HepG2 (cell line): ENCODE results near the gene DQX1. TPM values are rescaled to one million over a fixed set of nuclear protein-coding genes. Genes with fewer than 3 reads are reported as not detected.
A peak's percentile ranks its signal among the peaks of the same experiment; 100 is the strongest.

Experiments used
- ADNP ChIP-seq: sonication (generic); formaldehyde crosslinking; IDR thresholded peaks from 2 replicates; pipeline ENCODE4 v1.4.0; 2020; ENCODE audit warnings: missing genetic modification reagents
- DZIP1 ChIP-seq: sonication (generic); formaldehyde crosslinking; IDR thresholded peaks from 2 replicates; pipeline ENCODE4 v1.5.0; 2020; ENCODE audit warnings: mild to moderate bottlenecking, missing genetic modification reagents
- ELF1 ChIP-seq: sonication (generic); formaldehyde crosslinking; IDR thresholded peaks from 2 replicates; pipeline ENCODE4 v1.4.0; 2020; ENCODE audit warnings: missing genetic modification reagents
- KDM6A ChIP-seq: IDR thresholded peaks from 2 replicates; pipeline ENCODE4 v1.6.1; 2016; ENCODE audit warnings: low read depth
- MEIS2 ChIP-seq: sonication (generic); formaldehyde crosslinking; IDR thresholded peaks from 2 replicates; pipeline ENCODE4 v1.9.0; 2021; ENCODE audit warnings: mild to moderate bottlenecking, missing genetic modification reagents
- PBX3 ChIP-seq: sonication (generic); formaldehyde crosslinking; IDR thresholded peaks from 2 replicates; pipeline ENCODE4 v1.8.1; 2023; ENCODE audit warnings: missing genetic modification reagents, inconsistent platforms, borderline replicate concordance
- RELA ChIP-seq: sonication (generic); formaldehyde crosslinking; IDR thresholded peaks from 2 replicates; pipeline ENCODE4 v1.4.0; 2020; ENCODE audit warnings: missing genetic modification reagents
- SALL2 ChIP-seq: sonication (generic); formaldehyde crosslinking; IDR thresholded peaks from 2 replicates; pipeline ENCODE4 v1.8.1; 2023; ENCODE audit warnings: mild to moderate bottlenecking, missing genetic modification reagents, inconsistent platforms
- SKIL ChIP-seq: sonication (generic); formaldehyde crosslinking; IDR thresholded peaks from 2 replicates; pipeline ENCODE4 v1.8.0; 2022; ENCODE audit warnings: missing genetic modification reagents, mild to moderate bottlenecking, moderate library complexity, borderline replicate concordance
- STAT5B ChIP-seq: sonication (generic); formaldehyde crosslinking; IDR thresholded peaks from 2 replicates; pipeline ENCODE4 v1.4.0; 2020; ENCODE audit warnings: missing genetic modification reagents
- TSC22D2 ChIP-seq: sonication (generic); formaldehyde crosslinking; IDR thresholded peaks from 2 replicates; pipeline ENCODE4 v1.5.1; 2020; ENCODE audit warnings: missing genetic modification reagents, mild to moderate bottlenecking, borderline replicate concordance
- ZBTB14 ChIP-seq: sonication (generic); formaldehyde crosslinking; IDR thresholded peaks from 2 replicates; pipeline ENCODE4 v1.4.0; 2020; ENCODE audit warnings: missing genetic modification reagents
- ZBTB49 ChIP-seq: sonication (generic); formaldehyde crosslinking; IDR thresholded peaks from 2 replicates; pipeline ENCODE4 v1.4.0; 2020; ENCODE audit warnings: missing genetic modification reagents, borderline replicate concordance
- ZNF12 ChIP-seq: sonication (generic); formaldehyde crosslinking; IDR thresholded peaks from 2 replicates; pipeline ENCODE4 v1.5.0; 2020; ENCODE audit warnings: missing genetic modification reagents
- ZNF34 ChIP-seq: sonication (generic); formaldehyde crosslinking; IDR thresholded peaks from 2 replicates; pipeline ENCODE4 v1.4.0; 2020; ENCODE audit warnings: mild to moderate bottlenecking, missing genetic modification reagents, borderline replicate concordance
- ZNF432 ChIP-seq: sonication (generic); formaldehyde crosslinking; IDR thresholded peaks from 2 replicates; pipeline ENCODE4 v1.5.0; 2020; ENCODE audit warnings: missing genetic modification reagents, mild to moderate bottlenecking, borderline replicate concordance
- ZNF549 ChIP-seq: sonication (generic); formaldehyde crosslinking; IDR thresholded peaks from 2 replicates; pipeline ENCODE4 v1.5.0; 2020; ENCODE audit warnings: missing genetic modification reagents
- ZNF629 ChIP-seq: sonication (generic); formaldehyde crosslinking; conservative IDR thresholded peaks from 2 replicates; pipeline ENCODE4 v1.5.0; 2020; ENCODE audit warnings: missing genetic modification reagents
- ZNF703 ChIP-seq: sonication (generic); formaldehyde crosslinking; IDR thresholded peaks from 2 replicates; pipeline ENCODE4 v1.5.1; 2020; ENCODE audit warnings: missing genetic modification reagents, mild to moderate bottlenecking, moderate library complexity, borderline replicate concordance
- polyA plus RNA-seq, 8 experiments: library from polyadenylated mRNA; depleted of rRNA in 3 of 8; stranded (reverse) in 7 of 8; unstranded in 1 of 8; fragments of >200 nt; fragmentation: Illumina TruSeq in 4 of 8; extraction: Trizol in 4 of 8; gene quantifications; 2 replicates each; pipeline versions ENCODE4 v1.2.1 to v1.2.3, GENCODE V29; 2011 to 2016; ENCODE audit warnings: low read depth in 4 of 8, missing spikeins in 1 of 8, mixed read lengths in 1 of 8; ENCODE audit not compliant: insufficient read depth in 1 of 8
- total RNA-seq, 5 experiments: library from RNA; depleted of rRNA; stranded (reverse); fragments of >200 nt; fragmentation: Illumina TruSeq; extraction: Trizol; gene quantifications; 2 replicates each; pipeline ENCODE4 v1.2.3, GENCODE V29; 2016; ENCODE audit warnings: low read depth in 1 of 5

Gene DQX1
- total and polyA plus RNA-seq, 2 of the 13 experiments (the other 11 are each of a cell fraction or from before 2014, with no cell fraction given), result 27.6 to 89.8 TPM

GRCh38 chr2:74472945-74473258, 53.1 kb downstream of the DQX1 start (continued):
- TF ChIP-seq ELF1, result no peak
- no peak for TF ChIP-seq MEIS2 (CRISPR knock-in tag)
- no peak for TF ChIP-seq RELA (CRISPR knock-in tag)
- TF ChIP-seq ZBTB49, result no peak
- TF ChIP-seq ZBTB14, result no peak
- TF ChIP-seq SALL2, result no peak
- TF ChIP-seq ZNF703 (CRISPR knock-in tag), result 0 out of 2 replicates have a peak, but pooled peaks have one; percentile 36
- no peak for TF ChIP-seq ADNP (CRISPR knock-in tag)
- TF ChIP-seq STAT5B (CRISPR knock-in tag), result no peak
- 0 out of 2 replicates have a peak, but pooled peaks have one; percentile 21 for TF ChIP-seq ZNF34 (CRISPR knock-in tag)
- no peak for TF ChIP-seq ZNF629 (CRISPR knock-in tag)
- no peak for TF ChIP-seq TSC22D2
- 0 out of 2 replicates have a peak, but pooled peaks have one; percentile 3 for TF ChIP-seq ZNF549
- no peak for TF ChIP-seq ZNF432
- no peak for TF ChIP-seq PBX3 (CRISPR knock-in tag)
- TF ChIP-seq DZIP1, result no peak
- TF ChIP-seq SKIL (CRISPR knock-in tag), result no peak
- TF ChIP-seq KDM6A (CRISPR knock-in tag), result no peak
- 0 out of 2 replicates have a peak, but pooled peaks have one; percentile 18 for TF ChIP-seq ZNF12
